DMS79 (cell line): ENCODE results near the gene NFAT5.
"Not testable (repeated sequence)": the region's sequence is repeated elsewhere in the genome, so short reads cannot be mapped to it uniquely, and the experiment has no call there.

Experiments used
- DNase-seq: peaks from one replicate; lab custom pipeline; 2025; lab: John Stamatoyannopoulos, UW

Gene NFAT5

DNA sequence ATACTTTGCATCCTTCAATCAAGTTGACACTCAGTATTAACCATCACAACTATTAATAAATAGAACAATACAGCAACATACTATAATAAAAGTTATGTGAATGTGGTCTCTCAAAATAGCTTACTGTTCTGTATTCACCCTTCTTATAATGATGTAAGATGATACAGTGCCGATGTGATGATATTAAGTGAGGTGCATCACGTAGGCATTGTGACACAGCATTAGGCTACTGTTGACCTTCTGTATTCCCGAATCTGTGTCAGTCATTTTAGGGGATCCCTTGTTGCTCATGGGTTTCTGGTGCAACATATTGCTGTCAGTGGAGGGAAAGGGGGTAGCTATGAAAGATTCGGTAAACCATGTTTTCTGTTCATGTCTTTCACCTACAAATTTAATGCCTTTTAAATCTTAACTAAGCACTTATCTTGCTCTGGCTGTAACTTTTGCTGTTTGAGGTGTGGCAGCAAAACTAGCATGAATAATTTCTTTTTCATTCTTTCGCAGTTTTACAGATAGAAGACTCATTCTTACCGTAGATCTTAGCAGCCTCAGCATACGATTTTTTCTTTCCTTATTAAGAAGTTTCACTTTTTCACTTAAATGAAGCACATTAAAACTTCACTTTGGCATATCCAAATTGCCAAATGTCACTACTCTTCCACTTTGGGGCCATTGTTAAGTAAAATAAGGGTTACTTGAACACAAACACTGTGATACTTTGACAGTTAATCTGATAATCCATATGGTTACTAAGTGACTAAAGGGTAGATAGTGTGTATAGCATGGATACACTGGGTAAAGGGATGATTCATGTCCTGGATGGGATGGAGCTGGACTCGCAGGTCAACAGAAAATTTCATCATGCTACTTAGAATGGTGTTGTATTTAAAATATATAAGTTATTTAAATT, 29.6 kb downstream of the NFAT5 start:
- no peak for DNase-seq

DNA sequence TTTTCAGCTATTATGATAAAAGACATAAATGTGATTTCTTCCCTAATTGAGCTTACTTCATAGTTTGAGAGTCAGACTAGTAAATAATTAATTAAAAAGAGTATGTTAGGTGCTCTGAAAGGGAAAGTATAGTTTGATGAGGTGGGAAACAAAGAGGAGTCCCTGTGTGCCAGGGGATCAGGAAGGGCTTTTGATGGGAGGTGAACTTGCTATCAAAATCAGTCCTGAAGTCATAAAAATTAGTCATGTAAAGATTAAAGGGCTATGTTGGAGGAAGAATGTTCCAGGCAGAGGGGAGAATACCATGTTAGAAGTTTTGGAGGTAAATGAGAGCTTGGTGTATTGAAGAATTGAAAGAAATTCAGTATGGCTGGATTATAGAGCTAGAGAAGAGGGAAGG, 31.0 kb downstream of the NFAT5 start:
- DNase-seq = no peak

DNA sequence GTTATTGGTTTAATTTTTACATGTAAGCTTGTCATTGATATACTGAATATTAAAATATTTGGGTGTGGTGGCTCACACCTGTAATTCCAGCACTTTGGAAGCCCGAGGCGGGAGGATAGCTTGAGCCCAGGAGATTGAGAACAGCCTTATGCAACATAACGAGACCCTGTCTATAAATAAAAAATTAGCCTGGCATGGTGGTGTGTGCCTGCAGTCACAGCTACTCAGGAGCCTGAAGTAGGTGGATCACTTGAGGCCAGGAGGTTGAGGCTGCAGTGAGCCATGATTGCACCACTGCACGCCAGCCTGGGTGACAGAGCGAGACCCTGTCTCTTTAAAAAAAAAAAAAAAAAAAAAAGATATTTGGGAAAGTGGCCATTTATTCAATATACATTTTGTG, 32.3 kb downstream of the NFAT5 start:
- no peak for DNase-seq

DNA sequence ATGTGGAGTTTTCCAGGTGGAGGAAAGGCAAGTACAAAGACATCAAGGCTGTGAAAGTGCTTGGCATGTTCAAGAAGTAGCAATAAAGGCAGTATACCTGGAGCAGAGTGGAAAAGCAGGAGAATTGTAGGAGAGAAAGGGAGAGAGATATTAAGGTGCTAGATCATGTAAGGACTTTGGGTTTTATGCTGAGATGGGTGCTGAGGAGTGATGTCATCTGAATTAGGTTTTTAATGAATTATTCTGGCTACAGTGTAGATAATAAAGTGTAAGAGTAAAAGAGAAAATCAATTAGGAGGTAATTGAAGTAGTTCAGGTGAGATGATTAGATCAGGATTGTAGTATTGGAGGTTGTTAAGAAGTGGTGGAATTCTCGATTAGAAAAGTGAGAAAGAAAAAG, 34.0 kb downstream of the NFAT5 start:
- DNase-seq = no peak

DNA sequence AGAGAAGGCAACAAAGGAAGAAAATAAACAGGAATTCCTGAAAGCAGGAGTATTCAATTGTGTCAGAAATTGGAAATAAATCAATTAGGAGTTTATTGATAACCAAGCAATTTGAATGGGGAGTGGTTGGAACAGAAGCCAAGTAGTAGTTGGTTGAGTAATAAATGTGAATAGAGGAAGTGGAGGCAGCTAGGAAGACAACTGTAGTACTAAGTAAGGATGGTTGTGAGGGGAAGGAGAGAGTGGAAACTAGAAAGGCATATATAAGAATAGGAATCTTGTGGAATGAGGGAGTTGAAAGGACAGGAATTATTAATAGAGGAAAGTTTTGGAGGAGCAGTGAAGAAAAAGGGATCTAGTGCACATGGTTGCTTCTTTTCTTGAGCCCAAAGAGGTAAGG, 34.4 kb downstream of the NFAT5 start:
- no peak for DNase-seq

DNA sequence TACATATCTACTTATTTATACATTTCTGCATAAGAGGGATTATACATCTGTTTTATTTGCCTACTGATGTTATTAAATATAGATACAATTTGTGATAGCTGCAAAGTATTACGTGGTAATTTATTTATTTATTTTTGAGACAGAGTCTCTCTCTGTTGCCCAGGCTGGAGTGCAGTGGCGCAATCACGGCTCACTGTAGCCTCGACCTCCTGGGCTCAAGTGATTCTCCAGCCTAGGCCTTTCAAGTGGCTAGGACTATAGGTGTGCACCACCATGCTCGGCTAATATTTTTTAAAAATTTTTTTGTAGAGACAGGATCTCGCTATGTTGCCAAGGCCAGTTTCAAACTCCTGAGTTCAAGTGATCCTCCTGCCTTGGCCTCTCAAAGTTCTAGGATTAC, 35.5 kb downstream of the NFAT5 start:
- no peak for DNase-seq

DNA sequence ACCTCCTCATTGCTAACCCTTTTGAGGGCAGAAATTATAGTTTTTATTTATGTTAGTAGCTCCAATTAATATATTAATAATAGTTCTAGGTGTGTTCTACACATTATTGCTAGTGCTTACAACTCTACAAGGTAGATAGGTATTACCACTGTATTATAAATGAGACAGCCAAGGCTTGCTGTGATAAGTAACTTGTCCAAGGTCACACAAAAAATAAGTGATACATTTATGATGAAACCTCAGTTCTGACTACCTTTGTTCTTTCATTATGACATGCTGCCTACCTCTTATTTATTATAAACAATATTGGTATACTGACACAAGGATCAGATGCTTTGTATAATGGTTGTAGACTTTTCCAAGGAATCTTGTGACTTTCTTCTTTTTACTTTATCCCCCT, 41.2 kb downstream of the NFAT5 start:
- DNase-seq = no peak

DNA sequence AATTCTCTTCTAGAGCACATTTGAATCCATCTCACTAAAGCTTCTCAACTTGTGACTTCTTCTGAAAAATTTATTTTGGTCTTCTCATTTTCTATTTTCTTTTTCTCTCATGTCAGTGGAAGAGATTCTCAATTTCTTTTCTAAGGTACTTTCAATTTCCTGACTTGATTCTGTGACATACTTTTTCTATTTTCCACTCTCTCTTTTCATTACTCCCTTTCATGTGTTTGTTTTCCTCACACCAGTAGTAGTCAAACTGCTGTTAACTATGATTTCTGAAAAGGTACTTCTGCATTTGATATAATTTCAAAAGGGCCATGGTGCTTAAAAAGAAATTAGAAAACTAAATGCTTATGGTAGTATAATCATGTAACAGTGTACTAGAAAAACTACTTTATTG, 41.9 kb downstream of the NFAT5 start:
- DNase-seq = no peak

DNA sequence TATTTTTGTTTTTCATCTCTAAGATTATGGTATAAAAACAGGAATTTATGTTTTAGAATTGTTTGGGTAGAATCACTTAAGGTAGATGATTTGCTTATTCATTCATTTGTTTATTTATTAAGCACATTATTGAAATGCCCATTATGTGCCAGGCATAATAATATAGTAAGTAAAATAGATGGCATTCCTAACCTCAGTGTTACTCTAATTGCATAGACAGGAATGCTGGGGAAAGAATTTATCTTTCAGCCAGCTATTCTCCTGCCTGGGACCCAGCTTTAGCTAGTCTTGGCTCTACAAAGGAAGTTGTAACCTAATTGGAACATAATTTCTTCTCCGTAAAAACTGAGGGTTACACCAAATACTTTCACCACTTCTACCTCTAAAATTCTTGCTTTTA, 44.6 kb downstream of the NFAT5 start:
- no peak for DNase-seq

DNA sequence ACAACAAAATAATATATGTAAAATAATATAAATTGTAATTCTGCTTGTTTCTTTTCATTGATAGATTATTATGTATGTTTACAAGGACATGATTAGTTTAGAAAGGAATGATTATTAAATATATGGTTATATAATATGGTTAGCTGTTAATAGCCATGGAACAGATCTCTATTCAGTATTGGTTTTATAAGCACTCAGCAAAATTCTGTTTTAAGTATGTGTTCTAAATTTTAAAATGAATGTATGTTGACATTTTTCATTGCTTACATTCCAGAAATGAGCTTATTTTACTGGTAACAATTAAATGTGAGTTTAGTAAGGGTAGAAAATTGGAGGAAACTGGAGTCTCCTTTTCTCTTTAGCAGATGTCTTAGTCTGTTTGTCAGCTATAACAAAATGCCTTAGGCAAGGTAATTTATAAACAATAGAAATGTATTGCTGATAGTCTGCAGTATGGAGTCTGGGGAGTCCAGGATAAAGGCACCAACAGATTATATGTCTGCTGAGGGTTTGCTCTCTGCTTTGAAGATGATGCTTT, 45.4 kb downstream of the NFAT5 start:
- DNase-seq = no peak

DNA sequence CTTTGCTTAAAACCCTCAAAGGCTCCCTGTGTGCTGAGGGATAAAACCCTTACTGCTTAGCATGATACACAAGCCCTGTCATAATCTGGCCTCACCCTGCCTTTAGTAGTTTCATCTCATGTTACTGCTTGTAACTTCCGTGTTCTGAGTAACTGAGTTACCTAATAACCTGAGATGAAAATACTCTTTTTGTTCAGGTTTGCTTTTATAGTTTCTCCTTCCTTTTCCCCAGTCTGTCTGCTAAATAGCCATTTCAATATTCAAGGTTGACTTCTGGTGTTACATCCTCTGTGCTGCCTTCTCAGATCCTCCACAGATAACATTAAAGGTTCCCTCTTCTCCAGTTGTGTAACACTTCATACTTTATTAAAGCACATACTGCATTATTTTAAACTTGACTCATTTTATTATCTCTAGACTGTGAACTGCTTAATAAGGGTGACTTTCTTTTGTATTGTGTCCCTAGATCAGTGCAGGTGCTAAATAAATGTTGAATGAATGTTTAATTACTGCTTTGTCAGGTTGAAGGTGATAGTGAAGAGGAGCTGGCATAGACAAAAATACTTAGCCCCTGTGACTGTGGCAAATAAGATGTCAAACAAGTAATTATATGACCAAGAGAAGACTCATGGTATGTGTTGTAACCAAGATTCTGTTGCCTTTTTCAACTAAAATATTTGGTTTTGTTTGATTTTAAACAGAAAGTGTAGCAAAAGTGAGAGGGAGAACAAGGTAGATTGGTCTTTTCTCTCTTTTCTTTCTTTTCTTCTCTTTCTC, 47.8 kb downstream of the NFAT5 start:
- DNase-seq = no peak

DNA sequence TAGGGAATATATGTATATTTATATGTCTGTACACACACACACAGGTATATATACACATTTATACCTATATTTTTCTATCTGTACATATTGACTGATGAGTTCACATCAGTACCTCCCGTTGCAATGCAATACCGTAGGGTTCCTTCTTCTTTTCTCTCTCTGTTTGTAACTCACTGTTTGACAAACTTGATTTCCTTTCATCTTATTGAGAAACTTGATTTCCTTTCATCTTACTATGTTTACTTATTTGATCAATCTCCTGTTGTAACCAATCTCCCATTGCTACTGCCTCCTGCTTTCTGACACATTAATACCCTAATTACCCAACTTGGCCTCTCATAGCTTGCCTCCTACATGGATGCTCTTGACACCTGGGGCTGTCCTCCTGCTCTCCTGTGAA, 49.8 kb downstream of the NFAT5 start:
- no peak for DNase-seq

DNA sequence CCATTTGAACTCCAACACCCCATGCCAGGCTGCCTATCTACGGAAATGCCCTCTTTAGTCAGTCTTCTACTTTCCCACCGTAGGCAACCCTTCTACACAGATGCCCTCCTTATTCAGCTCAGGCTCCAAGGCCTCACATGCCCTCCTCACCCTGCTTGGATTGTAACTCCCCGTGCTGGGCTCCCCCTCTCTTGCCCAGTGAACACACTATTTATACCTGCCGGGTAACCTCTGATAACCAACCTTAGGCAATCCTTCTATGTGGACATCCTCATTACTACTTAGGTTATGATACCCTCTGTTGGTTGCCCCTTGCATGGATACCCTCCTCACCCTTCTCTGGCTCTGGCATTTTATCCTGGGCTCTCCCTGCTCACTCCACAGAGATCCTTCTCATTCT, 50.3 kb downstream of the NFAT5 start:
- DNase-seq = no peak

DNA sequence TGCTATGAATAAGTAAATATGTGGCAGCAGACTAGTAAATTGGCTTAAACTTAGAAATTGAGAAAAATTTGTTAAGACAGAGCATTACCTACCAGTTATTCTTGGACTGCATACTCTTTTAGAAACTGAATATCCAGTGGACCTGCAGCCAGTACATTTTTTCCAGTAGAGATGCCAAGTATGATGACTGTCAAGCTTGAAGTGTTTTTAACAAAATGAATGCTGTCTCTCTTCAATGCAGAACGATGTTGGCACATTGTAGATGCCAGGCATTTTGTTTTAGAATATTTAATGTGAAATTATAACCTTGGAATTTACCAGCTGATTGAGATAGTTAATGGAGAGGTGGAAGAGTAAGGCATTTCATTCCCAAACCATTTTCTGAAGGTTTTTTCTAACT, 52.5 kb downstream of the NFAT5 start:
- no peak for DNase-seq

DNA sequence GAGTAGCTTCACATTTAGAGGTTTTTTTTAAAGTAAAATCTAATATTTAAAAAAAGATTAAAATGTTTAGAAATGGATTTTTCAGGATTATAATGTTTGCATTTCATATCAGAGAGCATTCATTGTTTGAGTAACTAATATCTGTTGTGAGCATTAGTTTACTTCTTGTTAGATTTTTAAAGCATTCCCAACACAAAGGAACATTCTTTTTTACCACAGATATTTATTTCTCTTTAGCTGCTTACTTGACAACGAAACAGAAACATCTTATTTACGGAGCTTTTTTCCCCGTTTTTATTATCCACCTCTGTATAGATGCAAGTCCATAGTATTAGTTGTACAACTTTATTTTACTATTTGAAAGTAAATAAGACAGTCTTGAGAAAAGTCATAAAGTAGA, 53.0 kb downstream of the NFAT5 start:
- DNase-seq = no peak

DNA sequence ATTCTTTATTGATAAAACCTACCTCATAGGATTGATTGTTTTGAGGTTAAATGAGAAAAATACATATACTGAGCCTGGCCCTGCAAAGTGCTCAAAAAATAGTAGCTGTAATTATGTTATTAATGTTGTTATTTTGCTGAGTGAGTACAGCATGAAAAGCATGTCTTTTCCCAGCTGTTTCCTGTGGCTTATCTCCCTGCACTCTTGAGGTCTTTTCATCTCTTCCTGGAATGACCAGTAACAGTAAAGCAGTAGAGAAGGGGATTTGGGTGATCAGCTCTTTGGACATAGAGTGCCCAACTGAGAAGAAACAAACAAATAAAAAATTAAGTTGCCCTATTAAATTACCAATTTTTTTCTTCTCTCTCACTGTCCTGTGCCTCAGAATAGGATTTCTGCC, 53.7 kb downstream of the NFAT5 start:
- DNase-seq = no peak

DNA sequence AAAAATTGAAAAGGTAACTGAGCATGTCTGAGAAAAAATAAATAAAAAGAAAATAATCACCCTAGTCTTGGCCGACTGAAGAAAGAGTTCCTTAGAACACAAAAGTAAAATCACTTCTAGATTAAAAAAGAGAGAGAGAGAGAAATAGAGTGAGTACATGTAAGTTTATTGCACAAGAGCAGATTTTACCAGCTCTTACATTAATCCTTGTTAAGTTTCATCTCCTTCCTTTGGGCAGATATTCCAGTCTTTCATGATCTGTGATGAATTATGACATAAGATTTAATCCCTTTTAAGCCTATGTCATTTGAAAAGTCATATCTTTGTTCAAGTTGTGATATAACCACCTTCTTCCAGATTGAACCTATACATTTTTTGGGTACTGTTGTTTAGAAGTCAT, 54.8 kb downstream of the NFAT5 start:
- no peak for DNase-seq

DNA sequence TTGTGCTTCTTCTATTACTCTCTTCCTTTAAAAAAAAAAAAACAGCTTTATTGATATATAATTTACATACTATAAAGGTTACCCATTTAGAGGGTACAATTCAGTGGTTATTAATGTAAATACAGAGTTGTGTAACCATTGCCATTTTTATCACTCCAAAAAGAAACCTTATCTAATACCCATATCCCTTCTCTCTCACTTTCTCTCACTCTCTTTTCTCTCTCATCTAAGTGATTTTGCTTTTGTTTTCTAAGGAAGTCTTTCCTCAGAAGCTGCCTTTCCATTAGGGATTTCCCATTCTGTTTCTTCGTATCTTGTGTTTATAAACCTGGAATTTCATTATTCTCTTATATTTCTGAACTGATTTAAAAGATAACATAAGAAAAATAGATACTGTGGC, 55.5 kb downstream of the NFAT5 start:
- no peak for DNase-seq

DNA sequence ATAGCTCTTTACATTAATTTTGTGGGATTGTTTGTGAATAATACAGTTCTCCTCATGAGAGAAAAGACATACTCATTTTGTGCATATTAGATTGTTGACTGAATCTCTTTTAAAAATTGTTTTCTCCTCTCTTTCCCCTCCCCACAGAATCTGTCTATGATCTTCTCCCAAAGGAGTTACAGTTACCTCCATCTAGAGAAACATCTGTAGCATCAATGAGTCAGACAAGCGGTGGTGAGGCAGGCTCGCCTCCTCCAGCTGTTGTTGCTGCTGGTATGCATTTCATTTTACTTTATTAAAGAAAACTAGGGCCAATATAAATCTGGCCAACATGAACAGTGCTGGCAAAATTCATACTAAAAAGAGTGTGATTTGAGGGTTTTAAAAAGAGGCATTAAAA, 60.5 kb downstream of the NFAT5 start:
- DNase-seq = no peak

DNA sequence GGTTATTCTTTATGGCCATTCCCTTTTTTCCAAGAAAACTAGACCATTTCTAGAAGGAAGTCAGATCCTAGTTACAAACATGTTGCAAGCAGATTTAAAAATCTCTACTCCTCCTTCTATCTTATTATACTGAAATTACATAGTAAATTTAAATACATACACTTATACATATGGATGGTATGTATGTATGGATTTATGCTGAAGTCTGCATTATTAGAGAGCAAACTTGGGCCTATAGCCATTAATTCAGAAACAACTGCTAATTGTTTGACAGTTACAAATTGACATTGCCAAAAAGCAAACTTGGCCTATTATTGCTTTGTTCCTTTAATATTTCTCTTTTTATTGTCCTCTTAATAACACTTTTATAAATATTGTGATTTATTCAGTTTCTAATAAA, 67.1 kb downstream of the NFAT5 start:
- DNase-seq = no peak

DNA sequence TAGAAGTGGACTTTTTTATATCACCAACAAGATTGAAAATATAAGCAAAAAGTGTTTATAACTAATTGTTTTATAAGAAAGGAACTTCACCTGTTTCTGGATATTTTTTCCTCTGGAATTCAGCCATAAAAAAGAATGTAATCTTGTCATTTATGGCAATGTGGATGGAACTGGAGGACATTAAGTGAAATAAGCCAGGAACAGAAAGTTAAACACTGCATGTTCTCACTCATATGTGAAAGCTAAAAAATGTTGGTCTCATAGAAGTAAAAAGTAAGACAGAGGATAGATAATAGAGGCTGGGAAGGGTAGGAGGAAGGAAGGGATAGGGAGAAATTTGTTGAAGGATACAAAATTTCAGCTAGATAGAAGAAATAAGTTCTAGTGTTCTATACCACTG, 67.6 kb downstream of the NFAT5 start:
- DNase-seq = no peak

DNA sequence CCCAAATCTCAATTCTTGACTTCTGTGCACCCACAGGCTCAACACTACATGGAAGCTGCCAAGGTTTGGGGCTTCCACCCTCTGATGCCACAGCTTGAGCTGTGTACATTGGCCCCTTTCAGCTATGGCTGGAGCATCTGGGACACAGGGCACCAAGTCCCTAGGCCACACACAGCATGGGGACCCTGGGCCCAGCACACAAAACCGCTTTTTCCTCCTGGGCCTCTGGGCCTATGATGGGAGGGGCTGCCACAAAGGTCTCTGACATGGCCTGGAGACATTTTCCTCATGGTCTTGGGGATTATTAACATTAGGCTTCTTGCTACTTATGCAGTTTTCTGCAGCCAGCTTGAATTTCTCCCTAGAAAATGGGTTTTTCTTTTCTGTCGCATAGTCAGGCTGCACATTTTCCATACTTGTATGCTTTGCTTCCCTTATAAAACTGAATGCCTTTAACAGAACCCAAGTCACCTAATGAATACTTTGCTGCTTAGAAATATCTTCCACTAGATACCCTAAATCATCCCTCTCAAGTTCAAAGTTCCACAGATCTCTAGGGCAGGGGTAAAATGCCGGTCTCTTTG, 70.9 kb downstream of the NFAT5 start:
- DNase-seq = not testable (repeated sequence)
